IMR-90 (cell line): ENCODE results near the gene CIRBP. TPM values are rescaled to one million over a fixed set of nuclear protein-coding genes. Genes with fewer than 3 reads are reported as not detected.

Source experiments
- ATAC-seq: fragments of 200-7000 bp; cut with Tn5 transposase; 2 replicates; pipeline ENCODE4 v1.9.1; 2020; ENCODE audit warnings: low read depth, mild to moderate bottlenecking, moderate library complexity
- BruUV-seq: library from RNA; stranded (reverse); fragments of 400-500 nt; replicated peaks from 2 replicates; lab custom pipeline; 2021; lab: Mats Ljungman, UMichigan
- CTCF ChIA-PET: fragments of 300-600 bp; formaldehyde crosslinking; extraction: SDS; loops from one replicate; lab custom pipeline; 2021; ENCODE audit warnings: antibody characterized with exemption; lab: Yijun Ruan, JAX
- POLR2A ChIA-PET: fragments of 300-600 bp; sonication (Branson Sonifier 250); formaldehyde crosslinking; loops from one replicate; lab custom pipeline; 2022; ENCODE audit warnings: antibody characterized with exemption; ENCODE audit not compliant: unreplicated experiment; lab: Charles Lee
- DNase-seq: peaks from one replicate; pipeline ENCODE4 v3.0.0; 2013
- H2AFZ ChIP-seq: replicated peaks from 2 replicates; pipeline ENCODE3; 2013; ENCODE audit warnings: low read length, mild to moderate bottlenecking; ENCODE audit not compliant: poor library complexity
- H2AK5ac ChIP-seq: 2 replicates; pipeline ENCODE4 v1.6.1; 2013; ENCODE audit warnings: low read depth, low read length, inconsistent platforms
- H2AK9ac ChIP-seq: replicated peaks from 2 replicates; pipeline ENCODE3; 2013; ENCODE audit warnings: mild to moderate bottlenecking, low read depth, low read length, moderate library complexity; ENCODE audit not compliant: poor library complexity
- H2BK120ac ChIP-seq: 2 replicates; pipeline ENCODE4 v1.6.1; 2013; ENCODE audit warnings: low read depth, low read length, inconsistent platforms
- H2BK15ac ChIP-seq: 3 replicates; pipeline ENCODE4 v1.6.1; 2013; ENCODE audit warnings: low read depth, low read length, inconsistent platforms
- H2BK20ac ChIP-seq: 2 replicates; pipeline ENCODE4 v1.6.1; 2013; ENCODE audit warnings: low read depth, mild to moderate bottlenecking, inconsistent platforms, low read length, moderate library complexity
- H2BK5ac ChIP-seq: 2 replicates; pipeline ENCODE4 v1.6.1; 2013; ENCODE audit warnings: mild to moderate bottlenecking, low read depth, low read length, inconsistent platforms; ENCODE audit not compliant: poor library complexity, severe bottlenecking
- H3K14ac ChIP-seq: replicated peaks from 2 replicates; pipeline ENCODE4 v1.6.1; 2013; ENCODE audit warnings: low read depth, low read length, inconsistent platforms
- H3K18ac ChIP-seq: 2 replicates; pipeline ENCODE4 v1.6.1; 2013; ENCODE audit warnings: low read depth, low read length, control low read depth
- H3K23ac ChIP-seq: 2 replicates; pipeline ENCODE4 v1.6.1; 2013; ENCODE audit warnings: low read depth, low read length, inconsistent platforms
- H3K27ac ChIP-seq: 2 replicates; pipeline ENCODE4 v1.5.1; 2013; ENCODE audit warnings: mild to moderate bottlenecking, control low read depth, low read length; ENCODE audit not compliant: insufficient read depth
- H3K27me3 ChIP-seq: 2 replicates; pipeline ENCODE4 v1.6.1; 2013; ENCODE audit warnings: low read length; ENCODE audit not compliant: control insufficient read depth, insufficient read depth
- H3K36me3 ChIP-seq: 2 replicates; pipeline ENCODE4 v1.6.1; 2013; ENCODE audit warnings: low read length, mixed read lengths; ENCODE audit not compliant: control insufficient read depth, insufficient read depth
- H3K4ac ChIP-seq: 2 replicates; pipeline ENCODE4 v1.6.1; 2013; ENCODE audit warnings: low read depth, low read length, inconsistent platforms
- H3K4me1 ChIP-seq: 2 replicates; pipeline ENCODE4 v1.6.1; 2013; ENCODE audit warnings: low read length, mixed read lengths; ENCODE audit not compliant: control insufficient read depth, insufficient read depth
- H3K4me2 ChIP-seq: 2 replicates; pipeline ENCODE4 v1.6.1; 2013; ENCODE audit warnings: low read depth, mild to moderate bottlenecking, control low read depth, low read length, moderate library complexity
- H3K4me3 ChIP-seq: 2 replicates; pipeline ENCODE4 v1.5.1; 2013; ENCODE audit warnings: low read depth, mild to moderate bottlenecking, control low read depth, low read length, moderate library complexity; ENCODE audit not compliant: insufficient read depth
- H3K56ac ChIP-seq: 2 replicates; pipeline ENCODE4 v1.6.1; 2013; ENCODE audit warnings: low read length, inconsistent platforms; ENCODE audit not compliant: insufficient read depth; ENCODE audit errors: extremely low read depth
- H3K79me1 ChIP-seq, 2 experiments: 2 replicates each; pipeline ENCODE4 v1.6.1; 2013; ENCODE audit warnings: low read length in 2 of 2, inconsistent platforms in 1 of 2, low read depth in 1 of 2
- H3K9ac ChIP-seq: 2 replicates; pipeline ENCODE4 v1.6.1; 2013; ENCODE audit warnings: low read depth, low read length, control low read depth
- H3K9me1 ChIP-seq: 2 replicates; pipeline ENCODE4 v1.6.1; 2013; ENCODE audit warnings: low read length, inconsistent platforms; ENCODE audit not compliant: insufficient read depth
- H3K9me3 ChIP-seq: 2 replicates; pipeline ENCODE4 v1.6.1; 2013; ENCODE audit warnings: low read length; ENCODE audit not compliant: control insufficient read depth, insufficient read depth
- H4K20me1 ChIP-seq: 2 replicates; pipeline ENCODE4 v1.6.1; 2013; ENCODE audit warnings: low read length, inconsistent platforms; ENCODE audit not compliant: insufficient read depth
- H4K5ac ChIP-seq: 2 replicates; pipeline ENCODE4 v1.6.1; 2013; ENCODE audit warnings: mild to moderate bottlenecking, low read depth, low read length, control low read depth
- H4K8ac ChIP-seq, 2 experiments: 2 replicates each; pipeline ENCODE4 v1.6.1; 2013; ENCODE audit warnings: low read depth in 2 of 2, low read length in 2 of 2, control low read depth in 1 of 2, inconsistent platforms in 1 of 2
- H4K91ac ChIP-seq: 2 replicates; pipeline ENCODE4 v1.6.1; 2013; ENCODE audit warnings: low read depth, low read length, inconsistent platforms; ENCODE audit not compliant: insufficient read depth
- CEBPB ChIP-seq: IDR thresholded peaks from 2 replicates; pipeline ENCODE4 v1.6.1; 2012; ENCODE audit warnings: low read depth, low read length, improper control_type of control experiment
- CHD1 ChIP-seq: IDR thresholded peaks from 2 replicates; pipeline ENCODE4 v1.6.1; 2012; ENCODE audit warnings: low read depth, low read length, improper control_type of control experiment
- CTCF ChIP-seq: conservative IDR thresholded peaks from 2 replicates; pipeline ENCODE4 v1.5.1; 2012; ENCODE audit warnings: mild to moderate bottlenecking, low read depth, low read length, improper control_type of control experiment
- ELK1 ChIP-seq: fragments of 150-350 bp; IDR thresholded peaks from 2 replicates; pipeline ENCODE4 v1.6.1; 2016; ENCODE audit warnings: low read depth, mild to moderate bottlenecking, low read length, moderate library complexity, borderline replicate concordance
- FOS ChIP-seq: fragments of 150-350 bp; IDR thresholded peaks from 2 replicates; pipeline ENCODE4 v1.6.1; 2016; ENCODE audit warnings: low read depth, low read length
- MAFK ChIP-seq: IDR thresholded peaks from 2 replicates; pipeline ENCODE4 v1.6.1; 2012; ENCODE audit warnings: low read depth, low read length, improper control_type of control experiment
- MAZ ChIP-seq: IDR thresholded peaks from 2 replicates; pipeline ENCODE4 v1.6.1; 2012; ENCODE audit warnings: low read depth, mild to moderate bottlenecking, low read length, improper control_type of control experiment, moderate library complexity, borderline replicate concordance
- MXI1 ChIP-seq: IDR thresholded peaks from 2 replicates; pipeline ENCODE4 v1.6.1; 2012; ENCODE audit warnings: low read depth, mild to moderate bottlenecking, low read length, moderate library complexity, borderline replicate concordance
- NFE2L2 ChIP-seq: fragments of 150-350 bp; IDR thresholded peaks from 2 replicates; pipeline ENCODE4 v1.6.1; 2016; ENCODE audit warnings: low read depth, mild to moderate bottlenecking, low read length
- POLR2A ChIP-seq: IDR thresholded peaks from 2 replicates; pipeline ENCODE4 v1.6.1; 2012; ENCODE audit warnings: mild to moderate bottlenecking, low read depth, low read length
- RAD21 ChIP-seq: IDR thresholded peaks from 2 replicates; pipeline ENCODE4 v1.6.1; 2012; ENCODE audit warnings: low read length, improper control_type of control experiment
- RCOR1 ChIP-seq: IDR thresholded peaks from 2 replicates; pipeline ENCODE4 v1.6.1; 2012; ENCODE audit warnings: mild to moderate bottlenecking, low read length, improper control_type of control experiment; ENCODE audit not compliant: insufficient replicate concordance
- RFX5 ChIP-seq: IDR thresholded peaks from 2 replicates; pipeline ENCODE4 v1.8.0; 2012; ENCODE audit warnings: low read depth, mild to moderate bottlenecking, low read length, moderate library complexity
- SMC3 ChIP-seq: fragments of 150-350 bp; IDR thresholded peaks from 2 replicates; pipeline ENCODE4 v1.6.1; 2016; ENCODE audit warnings: low read depth, mild to moderate bottlenecking, antibody characterized with exemption, low read length, moderate library complexity
- USF2 ChIP-seq: fragments of 150-350 bp; IDR thresholded peaks from 2 replicates; pipeline ENCODE4 v1.6.1; 2017; ENCODE audit warnings: mild to moderate bottlenecking, antibody characterized with exemption, low read length, low read depth
- WGBS, 2 experiments: methylation state at CpG; one replicate each; pipeline versions ENCODE4 v1.1.5 to v1.1.7; 2013; ENCODE audit warnings: missing lambda C conversion rate in 2 of 2; ENCODE audit not compliant: insufficient read length in 1 of 2; ENCODE audit errors: extremely low coverage in 2 of 2; 5-methylcytosine and 5-hydroxymethylcytosine counted together
- dilution Hi-C: fragments of 300-500 bp; cut with HindIII; formaldehyde crosslinking; loops from one replicate; pipeline ENCODE4 v1.14.3; 2018; ENCODE audit warnings: low sequenced_read_pairs; ENCODE audit not compliant: unreplicated experiment
- in situ Hi-C: fragments of 300-500 bp; cut with MboI; formaldehyde crosslinking; loops from 3 replicates; pipeline ENCODE4 v1.14.3; 2019; ENCODE audit warnings: low sequenced_read_pairs, inconsistent platforms, mixed read lengths
- intact Hi-C: fragments of 100-400 bp; cut with micrococcal nuclease; formaldehyde crosslinking; loops from 2 replicates; pipeline ENCODE4 v1.10.0; 2022
- polyA plus RNA-seq, 3 experiments: library from polyadenylated mRNA; depleted of rRNA; stranded (reverse); fragments of >200 nt; gene quantifications; 2 replicates each; pipeline ENCODE4 v1.2.3, GENCODE V29; 2012; ENCODE audit warnings: low replicate concordance in 1 of 3
- total RNA-seq: library from RNA; depleted of rRNA; stranded (reverse); fragments of >200 nt; gene quantifications from 2 replicates; pipeline ENCODE4 v1.2.3, GENCODE V29; 2012

CIRBP gene
- total and polyA plus RNA-seq, 2 of the 4 experiments (the other 2 are of a cell fraction) = 299 to 542 TPM

- Histone ChIP-seq H2BK5ac (no peak overlapping the region), H4K20me1 (no peaks in the 10 kb centered on the region), H3K4me2 (no peak overlapping the region), H3K27ac (no peak overlapping the region), H3K4me3 (no peak overlapping the region), H3K9me1 (no peaks in the 10 kb centered on the region), H3K56ac (no peak overlapping the region), H3K9me3 (no peaks in the 10 kb centered on the region), H2BK120ac (no peak overlapping the region), H3K4ac (no peak overlapping the region), H2BK20ac (no peak overlapping the region), H4K5ac (no peak overlapping the region), H4K8ac (no peak overlapping the region), H3K14ac (no peak overlapping the region), H2AFZ (no peak overlapping the region), H3K9ac (no peak overlapping the region), H3K18ac (no peak overlapping the region), H4K91ac (no peak overlapping the region), H2BK15ac (no peak overlapping the region), H3K4me1 (peaks cover 2% of the 10 kb centered on the region; the same call in 1 of the 2 replicates), H2AK5ac (no peak overlapping the region; the same call in 1 of the 2 replicates), H2AK9ac (no peak overlapping the region), H3K36me3 (no peaks in the 10 kb centered on the region), H3K23ac (no peak overlapping the region), H3K79me1 (no peaks in the 10 kb centered on the region), H3K27me3 (peaks cover 17% of the 10 kb centered on the region)
- no TSS peak for BruUV-seq
- POLR2A ChIA-PET = no interaction called here
- intact Hi-C loops (no loop called here), in situ Hi-C loops (no loop called here), dilution Hi-C loops (no loop called here)
- DNase-seq (no peak), ATAC-seq (no peak)
- 80% methylated on average over 3 of the region's 16 CpGs; no CpG with 5 or more reads in 1 of the 2 experiments for WGBS, 2 experiments
- CTCF ChIA-PET = no interaction called here
- TF ChIP-seq ELK1 (no peak), MAZ (no peak), USF2 (no peak), MAFK (no peak), RFX5 (no peak), NFE2L2 (no peak), CHD1 (no peak), RAD21 (no peak), RCOR1 (no peak), CTCF (no peak), MXI1 (no peak), CEBPB (no peak), SMC3 (no peak), FOS (no peak), POLR2A (no peak)
These were observed 53.3 kb downstream of the CIRBP start for GRCh38 chr19:1322198-1322981.
